Measurements from ENCODE around the gene EXPH5.

EXPH5 gene

GRCh38 chr11:108500169-108500568, 93.4 kb downstream of the EXPH5 start:
- TF ChIP-seq CTCF (IDR thresholded peaks at IDR 0.05) = no peak

DNA sequence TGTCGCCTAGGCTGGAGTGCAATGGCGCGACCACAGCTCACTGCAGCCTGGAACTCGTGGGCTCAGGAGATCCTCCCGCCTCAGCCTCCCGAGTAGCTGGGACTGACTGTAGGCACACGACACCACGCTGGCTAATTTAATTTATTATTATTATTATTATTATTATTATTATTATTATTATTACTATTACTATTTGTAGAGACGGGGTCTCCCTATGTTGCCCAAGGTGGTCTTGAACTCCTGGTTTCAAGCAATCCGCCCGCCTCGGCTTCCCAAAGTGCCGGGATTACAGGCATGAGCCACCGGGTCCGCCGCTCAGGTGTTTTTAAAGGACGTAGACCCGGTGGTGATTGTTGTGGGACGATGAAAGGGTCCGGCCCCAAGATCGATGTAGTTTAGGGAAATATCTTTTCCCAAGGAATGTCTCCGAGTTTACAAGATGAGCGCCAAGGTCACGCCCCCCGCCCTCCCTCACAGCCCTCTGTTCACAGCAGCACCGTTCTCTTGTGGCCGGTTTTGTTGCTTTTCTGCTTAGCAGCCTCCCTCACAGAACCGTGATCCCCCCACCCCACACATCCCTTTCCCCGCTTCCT, 94.7 kb downstream of the EXPH5 start:
- DNase-seq (ENCODE audit: low spot score) = no peak
- TF ChIP-seq CTCF (IDR thresholded peaks at IDR 0.05) = no peak
- Histone ChIP-seq H3K27ac (peak overlapping the region; percentile 89 to 99), H3K4me3 (peak overlapping the region; percentile 94)

More at GRCh38 chr11:108500169-108500568, 93.4 kb downstream of the EXPH5 start:
- Histone ChIP-seq H3K4me3 (no peak overlapping the region), H3K27ac (no peak overlapping the region)
- DNase-seq (ENCODE audit: low spot score) = no peak

DNA sequence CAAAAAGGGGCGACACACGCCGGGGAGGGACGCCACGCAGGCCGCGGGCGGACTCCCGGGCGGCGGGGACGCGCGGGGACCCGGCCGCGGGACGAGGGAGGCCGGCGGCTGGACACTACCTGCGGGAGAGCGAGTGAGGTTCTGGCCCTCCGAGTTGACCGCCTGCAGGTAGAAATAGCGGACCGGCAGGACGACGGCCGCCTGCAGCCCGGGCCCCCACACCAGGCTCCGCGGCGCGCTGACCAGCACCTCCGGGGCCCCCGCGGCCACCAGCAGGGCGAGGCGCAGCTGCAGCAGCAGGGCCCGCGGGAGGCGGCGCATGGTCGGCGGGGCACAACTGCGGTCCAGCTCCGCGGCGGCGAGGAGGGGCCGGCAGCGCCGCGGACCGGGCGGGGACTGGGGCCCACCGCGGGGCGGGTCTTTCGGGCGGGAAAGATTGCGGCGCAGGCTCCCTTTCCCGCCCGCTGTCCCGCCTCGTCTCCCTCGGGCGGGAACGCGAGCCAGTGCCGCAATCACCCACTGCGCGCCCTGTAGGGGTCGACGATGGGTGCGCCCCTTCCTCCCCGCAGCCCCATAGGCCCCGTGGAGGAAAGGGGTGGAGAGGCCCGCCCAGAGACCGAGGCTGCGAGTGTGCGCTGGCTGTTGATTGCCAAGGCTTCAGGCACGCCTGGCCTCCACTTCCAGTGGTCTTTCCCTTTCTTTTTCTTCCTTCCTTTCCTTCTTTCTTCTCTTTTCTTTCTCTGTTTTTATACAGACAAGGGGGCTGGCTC, 95.3 kb downstream of the EXPH5 start, which contains the start of gene POGLUT3:
POGLUT3 (minus strand) TSS at position 339 of the 770 bp plus-strand sequence; CDS start at position 321, 18 bp downstream.
- Histone ChIP-seq H3K4me3 (peak within 1 kb of the TSS; percentile 94), H3K27ac (peak within 1 kb of the TSS; percentile 89 to 99)
- DNase-seq (ENCODE audit: low spot score) = peak; percentile 77
- TF ChIP-seq CTCF (IDR thresholded peaks at IDR 0.05) = no peak

GRCh38 chr11:108497317-108498045, 96.1 kb downstream of the EXPH5 start:
- peak; percentile 94 for DNase-seq (ENCODE audit: low spot score)
- peak overlapping the region; percentile 89 to 99 for H3K27ac ChIP-seq
- no peak for TF ChIP-seq CTCF (IDR thresholded peaks at IDR 0.05)
- peak overlapping the region; percentile 94 for H3K4me3 ChIP-seq

DNA sequence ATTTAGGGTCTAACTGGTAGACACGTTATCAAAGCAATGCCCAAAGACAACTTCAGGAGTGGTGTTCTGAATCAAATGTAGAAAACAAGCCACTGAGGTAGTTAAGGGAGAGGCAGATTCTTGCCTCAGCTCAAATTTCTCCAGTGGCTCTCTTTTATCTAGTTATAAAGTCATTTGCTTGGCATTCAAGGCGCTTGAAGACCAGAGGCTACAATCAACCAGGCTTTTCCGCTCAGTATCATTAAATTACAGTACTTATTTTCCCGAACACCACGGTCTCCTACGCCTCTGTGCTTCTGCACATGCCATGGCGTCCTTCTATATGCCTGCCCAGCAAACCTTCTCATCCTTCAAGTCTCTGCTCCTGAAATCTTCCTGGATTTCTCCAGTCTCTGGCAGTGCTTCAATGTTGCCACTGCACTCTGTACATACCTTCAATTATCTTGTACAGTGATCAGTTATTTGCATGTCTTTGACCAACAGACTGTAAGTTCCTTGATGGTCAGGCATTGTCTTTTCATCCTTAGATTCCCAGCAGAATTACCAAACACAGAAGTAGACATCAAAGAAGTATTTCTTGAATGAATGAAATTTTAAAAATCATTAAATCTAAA, 96.8 kb downstream of the EXPH5 start:
- no peak for TF ChIP-seq CTCF (IDR thresholded peaks at IDR 0.05)
- peak overlapping the region; percentile 89 to 99 for H3K27ac ChIP-seq
- H3K4me3 ChIP-seq = peak overlapping the region; percentile 94
- DNase-seq (ENCODE audit: low spot score) = no peak

- H3K4me3 ChIP-seq = no peak overlapping the region
- no peak for DNase-seq (ENCODE audit: low spot score)
- no peak overlapping the region for H3K27ac ChIP-seq
- no peak for TF ChIP-seq CTCF (IDR thresholded peaks at IDR 0.05)
Measured at GRCh38 chr11:108495326-108495725, 98.2 kb downstream of the EXPH5 start.

Measured in coronary artery (tissue), 2 donors.